HG02884 (cell line): ENCODE measurements around the gene ERI3.
"Not testable (repeated sequence)": the region's sequence is repeated elsewhere in the genome, so short reads cannot be mapped to it uniquely, and the experiment has no call there.

ENCODE experiments used
- ATAC-seq: cut with Tn5 transposase; IDR thresholded peaks from one replicate; pipeline ENCODE4 v1.9.1; 2021; ENCODE audit warnings: mild to moderate bottlenecking, moderate library complexity; ENCODE audit not compliant: unreplicated experiment

Gene ERI3

DNA sequence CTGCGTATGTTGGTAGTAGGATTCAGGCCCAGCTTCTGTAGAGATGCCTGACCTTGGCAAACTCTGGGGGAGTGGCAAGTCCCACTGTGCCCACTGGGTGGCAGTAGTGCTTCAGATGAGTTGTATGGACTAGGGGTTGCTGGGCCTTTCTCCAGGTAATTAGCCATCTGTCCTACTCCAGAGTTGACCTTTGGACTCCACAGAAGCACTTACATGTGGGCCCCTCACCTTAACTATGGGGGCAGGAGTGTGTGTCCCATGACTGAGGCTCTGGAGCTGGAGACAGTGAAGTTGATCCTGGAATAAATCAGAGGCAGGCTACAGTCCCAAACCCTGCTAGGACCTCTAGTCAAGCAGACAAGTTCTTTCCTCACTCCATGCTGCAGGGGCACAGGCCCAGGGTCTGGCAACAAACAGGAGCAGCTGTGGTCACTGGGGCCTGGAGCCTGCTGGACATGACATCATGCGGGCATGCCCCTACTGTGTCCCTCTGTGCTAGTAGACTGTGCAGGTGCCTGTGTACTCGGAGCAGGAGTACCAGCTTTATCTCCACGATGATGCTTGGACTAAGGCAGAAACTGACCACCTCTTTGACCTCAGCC, 137.1 kb downstream of the ERI3 start:
- no peak for ATAC-seq

DNA sequence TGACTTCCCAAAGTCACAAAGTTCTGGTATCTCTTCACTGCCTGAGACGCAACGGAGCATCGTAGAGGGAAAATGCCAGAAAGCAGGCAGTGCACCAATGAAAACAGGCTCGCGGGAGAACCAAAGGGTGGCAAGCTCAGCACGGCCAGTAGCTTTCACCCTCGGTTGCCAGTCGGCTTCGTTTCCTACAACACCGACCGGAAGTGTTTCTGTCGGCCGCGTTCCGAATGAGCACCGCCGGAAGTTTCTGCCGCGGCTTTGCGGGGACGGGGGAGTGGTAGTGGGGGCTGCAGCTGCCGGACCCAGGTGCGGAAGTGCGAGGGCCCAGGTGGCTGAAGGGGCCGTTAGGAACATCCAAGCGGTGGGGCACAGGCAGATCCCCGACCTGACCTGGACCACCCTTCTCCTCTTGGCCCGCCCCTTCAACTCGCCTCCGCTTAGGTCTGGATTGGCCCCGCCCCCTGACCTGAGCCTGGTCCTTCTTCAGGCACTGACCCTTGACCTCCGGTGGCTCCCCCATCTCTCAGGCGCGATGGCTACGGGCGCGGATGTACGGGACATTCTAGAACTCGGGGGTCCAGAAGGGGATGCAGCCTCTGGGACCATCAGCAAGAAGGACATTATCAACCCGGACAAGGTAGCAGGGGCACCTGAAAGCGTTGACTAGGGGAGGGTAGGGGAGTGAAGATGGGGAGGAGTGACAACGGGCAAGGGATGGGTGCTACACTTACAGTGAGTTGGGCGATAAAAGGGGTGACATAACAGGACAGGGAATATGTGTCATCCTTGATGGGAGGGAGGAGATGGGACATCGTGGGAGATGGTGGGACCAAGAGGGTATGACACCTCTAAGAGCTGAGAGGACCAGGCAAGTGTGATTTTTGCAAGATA, 141.6 kb downstream of the ERI3 start, which contains the start of gene DMAP1:
Gene DMAP1 (plus strand): TSS at position 250 of the 891 bp plus-strand sequence. CDS start 283 bp downstream, at position 533.
- peak; percentile 54 for ATAC-seq

GRCh38 chr1:44212355-44213221, 142.5 kb downstream of the ERI3 start:
- ATAC-seq = no peak

DNA sequence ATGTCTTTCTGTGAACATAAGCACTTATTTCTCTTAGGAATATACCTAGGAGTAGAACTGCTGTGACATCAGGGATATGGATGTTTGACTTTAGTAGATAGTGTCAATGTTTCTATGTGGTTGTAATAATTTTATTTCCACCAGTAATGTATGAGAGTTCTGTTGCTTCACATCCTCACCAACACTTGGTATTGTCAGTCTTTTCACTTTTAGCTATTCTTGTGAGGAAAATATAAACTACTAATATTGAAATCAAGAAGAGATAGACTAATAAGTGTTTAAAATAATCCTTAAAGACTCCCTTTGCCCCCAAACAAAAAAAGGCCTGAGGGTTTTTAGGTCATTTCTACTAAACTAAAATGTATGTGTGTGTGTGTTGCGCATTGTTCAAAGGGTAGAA, 144.5 kb downstream of the ERI3 start:
- ATAC-seq = no peak

DNA sequence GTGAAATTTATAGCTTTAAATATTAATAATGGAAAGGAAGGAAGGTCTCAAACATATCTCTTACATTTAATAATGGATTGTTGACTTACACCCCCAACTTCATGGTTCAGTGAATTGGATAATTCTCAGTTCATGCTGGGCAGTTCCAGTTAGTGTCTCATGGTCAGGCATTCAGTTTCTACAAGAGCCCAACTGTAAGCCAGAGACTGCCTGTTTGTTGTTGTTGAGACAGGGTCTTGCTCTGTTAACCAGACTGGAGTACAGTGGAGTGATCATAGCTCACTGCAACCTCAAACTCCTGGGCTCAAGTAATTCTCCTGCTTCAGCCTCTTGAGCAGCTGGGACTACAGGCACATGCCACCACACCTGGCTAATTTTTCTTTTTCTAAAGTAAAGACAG, 146.8 kb downstream of the ERI3 start:
- no peak for ATAC-seq

- not testable (repeated sequence) for ATAC-seq
Observed at GRCh38 chr1:44206545-44206944, 148.5 kb downstream of the ERI3 start.

DNA sequence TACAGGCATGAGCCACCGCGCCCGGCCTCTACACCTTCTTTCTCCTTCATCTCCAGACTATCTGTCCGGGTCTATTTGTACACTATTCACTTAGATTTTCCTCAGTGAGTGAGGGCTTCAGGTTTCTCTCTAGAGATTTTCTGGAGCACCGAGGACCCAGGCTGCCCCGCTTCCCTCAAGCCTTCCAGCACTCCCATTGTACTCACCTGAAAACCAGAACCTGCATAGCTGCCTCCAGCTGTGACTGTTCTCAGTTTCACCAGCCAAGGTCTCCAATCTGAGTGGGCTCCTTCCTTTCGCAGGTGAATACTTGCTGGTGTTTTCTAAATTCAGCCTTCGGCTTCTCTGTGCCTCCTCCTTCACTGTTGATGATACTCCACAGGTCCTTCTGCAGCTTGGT, 154.7 kb downstream of the ERI3 start:
- ATAC-seq = no peak

DNA sequence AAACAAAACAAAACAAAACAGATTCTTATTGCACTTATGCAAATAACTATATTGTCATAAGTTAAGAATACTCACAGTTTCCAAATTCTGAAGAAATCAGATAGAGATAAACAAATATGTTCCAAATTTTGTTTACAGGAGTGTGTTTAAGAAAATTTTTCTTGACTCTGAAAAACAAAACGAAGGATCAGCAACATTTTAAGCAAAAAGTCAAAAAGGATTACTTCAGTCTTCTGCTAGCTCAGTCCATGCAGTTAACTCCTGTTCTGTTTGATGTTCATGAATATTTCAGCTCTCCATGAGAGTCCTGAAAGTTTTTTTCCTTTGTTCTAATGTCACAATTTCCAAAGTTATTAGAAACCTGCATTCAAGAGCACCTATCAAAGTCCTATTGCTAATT, 180.4 kb downstream of the ERI3 start:
- no peak for ATAC-seq
